ENCODE data around the gene ARMC8. TPM values are rescaled to one million over a fixed set of nuclear protein-coding genes. Genes with fewer than 3 reads are reported as not detected.
A peak's percentile ranks its signal among the peaks of the same experiment; 100 is the strongest.

The ARMC8 gene
- total RNA-seq, 1 experiment from 2014 or later = 52.6 TPM

DNA sequence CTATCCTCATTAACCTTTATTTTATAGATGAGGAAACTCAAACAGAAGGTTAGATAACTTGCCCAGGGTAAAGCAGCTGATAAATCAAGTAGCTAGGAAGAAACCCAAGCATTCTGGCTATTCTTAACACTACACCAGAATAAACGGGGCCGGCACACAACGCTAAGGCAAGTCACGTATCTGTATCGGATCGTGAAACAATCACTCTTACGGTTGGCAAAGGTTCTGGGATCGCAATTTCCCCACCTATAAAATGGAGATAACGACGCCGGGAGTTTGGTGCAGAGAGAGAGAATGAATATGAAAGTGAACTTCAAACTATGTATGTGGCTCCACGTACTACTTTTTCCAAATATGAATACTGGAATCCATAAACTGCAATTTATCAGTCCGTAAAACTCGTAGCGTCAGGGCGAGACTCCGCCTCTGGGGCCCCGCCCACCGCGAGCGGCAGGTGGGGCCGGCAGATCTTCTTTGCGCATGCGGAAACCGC lies 252 bp upstream of the ARMC8 start:
- intact Hi-C loops (cut with micrococcal nuclease; ENCODE audit: unreplicated experiment) = loop anchor here (5.0 to 10.0 kb wide), 2 partner anchors 55 to 408 kb away; partner anchors contain the start of gene CEP70
- no peaks in the 10 kb centered on the region for H3K9me3 ChIP-seq
- POLR2A ChIA-PET = interaction anchor here (0.9 to 2.8 kb wide), 2 partner anchors 12 to 248 kb away, joined by 5 to 12 read pairs; partner anchors contain the start of genes DBR1 and ESYT3
- Mint-ChIP-seq H3K4me1 (ENCODE audit: low read depth, unreplicated experiment) (peaks cover 15% of the 10 kb centered on the region), H3K27ac (ENCODE audit: unreplicated experiment) (peak overlapping the region; percentile 98), H3K36me3 (ENCODE audit: insufficient read depth, unreplicated experiment) (peaks cover 10% of the 10 kb centered on the region), H3K27me3 (ENCODE audit: insufficient read depth, unreplicated experiment) (peaks cover 4% of the 10 kb centered on the region), H3K4me3 (ENCODE audit: unreplicated experiment) (peak overlapping the region; percentile 95), H3K9me3 (ENCODE audit: unreplicated experiment) (no peaks in the 10 kb centered on the region)
- peaks cover 15% of the 10 kb centered on the region; the same call in 1 of the 2 replicates for H3K4me1 ChIP-seq
- CTCF ChIA-PET = no interaction called here
- TF ChIP-seq, protein P1, sequence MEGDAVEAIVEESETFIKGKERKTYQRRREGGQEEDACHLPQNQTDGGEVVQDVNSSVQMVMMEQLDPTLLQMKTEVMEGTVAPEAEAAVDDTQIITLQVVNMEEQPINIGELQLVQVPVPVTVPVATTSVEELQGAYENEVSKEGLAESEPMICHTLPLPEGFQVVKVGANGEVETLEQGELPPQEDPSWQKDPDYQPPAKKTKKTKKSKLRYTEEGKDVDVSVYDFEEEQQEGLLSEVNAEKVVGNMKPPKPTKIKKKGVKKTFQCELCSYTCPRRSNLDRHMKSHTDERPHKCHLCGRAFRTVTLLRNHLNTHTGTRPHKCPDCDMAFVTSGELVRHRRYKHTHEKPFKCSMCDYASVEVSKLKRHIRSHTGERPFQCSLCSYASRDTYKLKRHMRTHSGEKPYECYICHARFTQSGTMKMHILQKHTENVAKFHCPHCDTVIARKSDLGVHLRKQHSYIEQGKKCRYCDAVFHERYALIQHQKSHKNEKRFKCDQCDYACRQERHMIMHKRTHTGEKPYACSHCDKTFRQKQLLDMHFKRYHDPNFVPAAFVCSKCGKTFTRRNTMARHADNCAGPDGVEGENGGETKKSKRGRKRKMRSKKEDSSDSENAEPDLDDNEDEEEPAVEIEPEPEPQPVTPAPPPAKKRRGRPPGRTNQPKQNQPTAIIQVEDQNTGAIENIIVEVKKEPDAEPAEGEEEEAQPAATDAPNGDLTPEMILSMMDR (IDR thresholded peaks at IDR 0.05; ENCODE audit: insufficient read depth in 1 of 2, low read depth in 1 of 2, low read length in 1 of 2, severe bottlenecking in 1 of 2, unreplicated experiment in 1 of 2) = no peak
- H3K27me3 ChIP-seq (replicated peaks; ENCODE audit: control insufficient read depth, insufficient read depth, low read length) = no peaks in the 10 kb centered on the region
- H3K36me3 ChIP-seq (ENCODE audit: control insufficient read depth, insufficient read depth, low read length) = no peaks in the 10 kb centered on the region
- H3K4me3 ChIP-seq (ENCODE audit: low read depth, low read length) = peak overlapping the region; percentile 65
- BruUV-seq (replicated peaks) = no TSS peak
- peak; percentile 85 to 87 for DNase-seq

DNA sequence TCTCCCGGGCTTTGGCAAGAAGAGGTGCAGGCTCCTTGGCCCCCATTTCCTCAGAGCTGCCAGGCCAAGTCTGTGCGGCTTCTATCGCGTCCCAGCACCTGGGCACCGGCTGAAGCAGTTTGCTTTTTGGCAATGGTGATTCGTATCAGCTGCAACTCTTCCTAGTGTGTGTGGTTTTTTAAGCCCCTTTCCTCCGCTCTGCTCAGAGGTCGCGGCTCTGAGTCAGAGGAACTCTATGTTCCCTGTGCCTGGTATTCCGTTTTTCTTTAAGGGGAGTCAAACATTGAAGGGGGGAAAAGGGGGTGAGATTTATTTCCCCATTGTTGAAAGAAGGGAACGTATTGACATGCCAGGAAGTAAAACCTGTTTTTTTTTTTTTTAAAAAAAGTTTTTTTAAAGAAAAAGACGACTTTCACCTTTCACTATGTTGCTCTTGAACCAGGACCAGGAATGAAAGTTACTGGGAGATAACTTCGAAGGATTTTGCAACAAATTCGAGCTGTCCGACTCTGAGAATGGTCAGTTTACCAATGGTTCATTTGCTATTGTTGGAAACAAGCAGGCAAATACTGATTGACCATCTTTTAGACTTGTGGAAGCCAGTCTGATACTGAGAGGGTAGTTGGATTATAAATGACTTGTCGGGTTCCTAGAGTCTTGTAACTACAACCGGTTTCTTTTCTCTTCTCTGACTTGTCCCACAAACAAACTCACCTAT lies 1.1 kb downstream of the ARMC8 start:
- H3K27me3 Mint-ChIP-seq (ENCODE audit: insufficient read depth, unreplicated experiment) = peaks cover 4% of the 10 kb centered on the region
- ChIA-PET POLR2A (interaction anchor here (2.8 kb wide), 1 partner anchor 14 kb away, joined by 12 read pairs; the partner anchor contains the start of gene DBR1), CTCF (interaction anchor here (0.8 kb wide), 1 partner anchor 14 kb away, joined by 4 read pairs; no protein-coding TSS in a partner anchor)
- H3K4me1 ChIP-seq = peaks cover 15% of the 10 kb centered on the region; the same call in 1 of the 2 replicates
- intact Hi-C loops (cut with micrococcal nuclease; ENCODE audit: unreplicated experiment) = loop anchor here (5.0 to 10.0 kb wide), 2 partner anchors 54 to 407 kb away; partner anchors contain the start of gene CEP70
- H3K9me3 Mint-ChIP-seq (ENCODE audit: unreplicated experiment) = no peaks in the 10 kb centered on the region
- no peaks in the 10 kb centered on the region for H3K9me3 ChIP-seq
- DNase-seq = no peak
- BruUV-seq (replicated peaks) = TSS peak; percentile 30
- TF ChIP-seq, protein P1 (IDR thresholded peaks at IDR 0.05; ENCODE audit: insufficient read depth in 1 of 2, low read depth in 1 of 2, low read length in 1 of 2, severe bottlenecking in 1 of 2, unreplicated experiment in 1 of 2) = no peak
- peaks cover 15% of the 10 kb centered on the region for H3K4me1 Mint-ChIP-seq (ENCODE audit: low read depth, unreplicated experiment)
- H3K27me3 ChIP-seq (replicated peaks; ENCODE audit: control insufficient read depth, insufficient read depth, low read length) = no peaks in the 10 kb centered on the region
- H3K4me3 Mint-ChIP-seq (ENCODE audit: unreplicated experiment) = peak overlapping the region; percentile 95
- H3K36me3 ChIP-seq (ENCODE audit: control insufficient read depth, insufficient read depth, low read length) = no peaks in the 10 kb centered on the region
- H3K36me3 Mint-ChIP-seq (ENCODE audit: insufficient read depth, unreplicated experiment) = peaks cover 10% of the 10 kb centered on the region
- H3K4me3 ChIP-seq (ENCODE audit: low read depth, low read length) = peak overlapping the region; percentile 65
- peak overlapping the region; percentile 98 for H3K27ac Mint-ChIP-seq (ENCODE audit: unreplicated experiment)

DNA sequence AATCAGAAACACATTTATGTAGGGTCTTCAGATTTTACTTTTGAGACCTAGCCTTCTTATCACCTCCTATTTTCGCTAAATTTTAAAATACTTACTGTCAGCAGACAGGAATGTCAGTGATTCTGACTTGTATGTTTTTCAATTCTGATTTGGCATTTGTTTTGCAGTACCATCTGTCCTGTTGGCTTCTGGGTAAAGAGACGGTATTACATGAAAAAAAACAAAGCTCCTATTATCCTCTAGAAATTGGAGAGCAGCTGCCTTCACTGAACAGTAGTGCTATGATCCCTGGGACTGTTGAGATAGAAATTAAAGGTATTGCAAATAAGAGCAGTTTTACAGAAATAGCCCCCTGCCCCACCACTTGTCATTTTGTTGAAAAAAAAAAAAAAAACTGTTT lies 8.4 kb downstream of the ARMC8 start:
- H3K9me3 Mint-ChIP-seq (ENCODE audit: unreplicated experiment) = no peaks in the 10 kb centered on the region
- TF ChIP-seq, protein P1 (IDR thresholded peaks at IDR 0.05; ENCODE audit: insufficient read depth in 1 of 2, low read depth in 1 of 2, low read length in 1 of 2, severe bottlenecking in 1 of 2, unreplicated experiment in 1 of 2) = no peak
- no peaks in the 10 kb centered on the region for H3K4me1 Mint-ChIP-seq (ENCODE audit: low read depth, unreplicated experiment)
- no TSS peak for BruUV-seq (replicated peaks)
- no peak overlapping the region for H3K27ac Mint-ChIP-seq (ENCODE audit: unreplicated experiment)
- peaks cover 5% of the 10 kb centered on the region for H3K36me3 Mint-ChIP-seq (ENCODE audit: insufficient read depth, unreplicated experiment)
- Histone ChIP-seq H3K4me1 (no peaks in the 10 kb centered on the region), H3K27me3 (replicated peaks; ENCODE audit: control insufficient read depth, insufficient read depth, low read length) (no peaks in the 10 kb centered on the region), H3K9me3 (no peaks in the 10 kb centered on the region), H3K4me3 (ENCODE audit: low read depth, low read length) (no peak overlapping the region), H3K36me3 (ENCODE audit: control insufficient read depth, insufficient read depth, low read length) (no peaks in the 10 kb centered on the region; the same call in 1 of the 2 replicates)
- ChIA-PET CTCF (no interaction called here), POLR2A (no interaction called here)
- intact Hi-C loops (cut with micrococcal nuclease; ENCODE audit: unreplicated experiment) = no loop called here
- H3K27me3 Mint-ChIP-seq (ENCODE audit: insufficient read depth, unreplicated experiment) = no peaks in the 10 kb centered on the region
- DNase-seq = no peak
- no peak overlapping the region for H3K4me3 Mint-ChIP-seq (ENCODE audit: unreplicated experiment)

Measured in Caco-2 (cell line).